GM12891 (cell line): ENCODE data around the gene CFL1.
A peak's percentile ranks its signal among the peaks of the same experiment; 100 is the strongest.

ENCODE experiments used
- POLR2A ChIP-seq: IDR thresholded peaks from 2 replicates; pipeline ENCODE4 v1.6.1; 2011; ENCODE audit warnings: low read depth, low read length, control low read depth
- POLR2AphosphoS5 ChIP-seq: IDR thresholded peaks from 2 replicates; pipeline ENCODE4 v1.6.1; 2011; ENCODE audit warnings: low read depth, low read length, control low read depth
- SPI1 ChIP-seq: IDR thresholded peaks from 2 replicates; pipeline ENCODE4 v1.6.1; 2011; ENCODE audit warnings: low read depth, low read length, control low read depth
- TAF1 ChIP-seq: IDR thresholded peaks from 2 replicates; pipeline ENCODE4 v1.6.1; 2011; ENCODE audit warnings: low read depth, low read length, control low read depth

- TF ChIP-seq TAF1 (no peak), POLR2AphosphoS5 (no peak), POLR2A (no peak), SPI1 (peak; percentile 5; the same call in 1 of the 2 replicates)
These were observed 24.5 kb downstream of the CFL1 start, which contains the start of gene SNX32 for GRCh38 chr11:65833297-65834030.
